Trophoblast cell (in vitro differentiated cells and primary cell): Measurements from ENCODE around the gene PHF21B.

Experiments used
- DNase-seq, 2 donors: peaks; one replicate each; pipeline ENCODE4 v3.0.0-alpha.2; 2016
- H2AFZ ChIP-seq: 2 replicates; pipeline ENCODE4 v1.6.1; 2013; ENCODE audit warnings: low read length, moderate library complexity, mild to moderate bottlenecking; ENCODE audit not compliant: insufficient read depth, poor library complexity
- H2AK5ac ChIP-seq: 2 replicates; pipeline ENCODE4 v1.6.1; 2013; ENCODE audit warnings: mild to moderate bottlenecking, low read length
- H2BK120ac ChIP-seq: 2 replicates; pipeline ENCODE4 v1.6.1; 2013; ENCODE audit warnings: low read length, mild to moderate bottlenecking, moderate library complexity; ENCODE audit not compliant: insufficient read depth, poor library complexity
- H2BK12ac ChIP-seq: 2 replicates; pipeline ENCODE4 v1.6.1; 2013; ENCODE audit warnings: mild to moderate bottlenecking, low read length, moderate library complexity
- H2BK5ac ChIP-seq: 2 replicates; pipeline ENCODE4 v1.6.1; 2013; ENCODE audit warnings: low read length, low read depth, moderate library complexity, mild to moderate bottlenecking; ENCODE audit not compliant: poor library complexity
- H3K14ac ChIP-seq: 2 replicates; pipeline ENCODE4 v1.6.1; 2013; ENCODE audit warnings: mild to moderate bottlenecking, low read length
- H3K18ac ChIP-seq: 2 replicates; pipeline ENCODE4 v1.6.1; 2013; ENCODE audit warnings: mild to moderate bottlenecking, low read length
- H3K23ac ChIP-seq: 2 replicates; pipeline ENCODE4 v1.6.1; 2013; ENCODE audit warnings: low read length
- H3K27ac ChIP-seq: 2 replicates; pipeline ENCODE4 v1.5.1; 2013; ENCODE audit warnings: low read depth, mild to moderate bottlenecking, inconsistent platforms, low read length, moderate library complexity
- H3K27me3 ChIP-seq: 2 replicates; pipeline ENCODE4 v1.6.1; 2013; ENCODE audit warnings: inconsistent platforms, mild to moderate bottlenecking, low read length, moderate library complexity; ENCODE audit not compliant: insufficient read depth
- H3K36me3 ChIP-seq, 2 experiments: 1 replicate in 1 of 2; 2 replicates in 1 of 2; pipeline ENCODE4 v1.6.1; 2013; ENCODE audit warnings: low read length in 2 of 2, mild to moderate bottlenecking in 2 of 2, moderate library complexity in 1 of 2; ENCODE audit not compliant: insufficient read depth in 2 of 2, control insufficient read depth in 1 of 2
- H3K4ac ChIP-seq: 2 replicates; pipeline ENCODE4 v1.6.1; 2013; ENCODE audit warnings: low read depth, mild to moderate bottlenecking, low read length, moderate library complexity
- H3K4me1 ChIP-seq, 2 experiments: 1 replicate in 1 of 2; 2 replicates in 1 of 2; pipeline ENCODE4 v1.6.1; 2013; ENCODE audit warnings: low read length in 2 of 2, mild to moderate bottlenecking in 2 of 2, moderate library complexity in 1 of 2; ENCODE audit not compliant: insufficient read depth in 2 of 2, control insufficient read depth in 1 of 2
- H3K4me2 ChIP-seq: 2 replicates; pipeline ENCODE4 v1.6.1; 2013; ENCODE audit warnings: inconsistent platforms, mild to moderate bottlenecking, low read length, moderate library complexity
- H3K4me3 ChIP-seq: 2 replicates; pipeline ENCODE4 v1.5.1; 2013; ENCODE audit warnings: mild to moderate bottlenecking, low read depth, low read length, inconsistent platforms
- H3K79me1 ChIP-seq: one replicate; pipeline ENCODE4 v1.6.1; 2013; ENCODE audit warnings: low read length
- H3K79me2 ChIP-seq: 2 replicates; pipeline ENCODE4 v1.6.1; 2013; ENCODE audit warnings: low read length, mild to moderate bottlenecking; ENCODE audit not compliant: control insufficient read depth, insufficient read depth, poor library complexity
- H3K9ac ChIP-seq: 2 replicates; pipeline ENCODE4 v1.6.1; 2013; ENCODE audit warnings: mild to moderate bottlenecking, low read length
- H3K9me3 ChIP-seq: 2 replicates; pipeline ENCODE4 v1.6.1; 2013; ENCODE audit warnings: low read depth, mild to moderate bottlenecking, control low read depth, inconsistent platforms, low read length; ENCODE audit not compliant: insufficient read depth
- H4K12ac ChIP-seq: 2 replicates; pipeline ENCODE4 v1.6.1; 2013; ENCODE audit warnings: low read depth, mild to moderate bottlenecking, low read length, moderate library complexity
- H4K8ac ChIP-seq: 2 replicates; pipeline ENCODE4 v1.6.1; 2013; ENCODE audit warnings: low read depth, mild to moderate bottlenecking, low read length, moderate library complexity
- H4K91ac ChIP-seq: one replicate; pipeline ENCODE4 v1.6.1; 2013; ENCODE audit warnings: low read depth, mild to moderate bottlenecking, low read length, moderate library complexity
- WGBS: extraction: QIAGEN DNeasy Blood & Tissue Kit; methylation state at CpG from one replicate; pipeline ENCODE4 v1.1.7; 2013; ENCODE audit warnings: missing lambda C conversion rate; ENCODE audit not compliant: insufficient read length, insufficient coverage; ENCODE audit errors: extremely low coverage; 5-methylcytosine and 5-hydroxymethylcytosine counted together

Gene PHF21B

GRCh38 chr22:44983878-44984482, 25.8 kb downstream of the PHF21B start:
- Histone ChIP-seq H2BK5ac (no peak overlapping the region), H4K8ac (no peak overlapping the region), H3K4me3 (no peak overlapping the region), H3K23ac (no peak overlapping the region), H3K14ac (no peak overlapping the region), H3K27ac (no peak overlapping the region), H2BK12ac (no peak overlapping the region), H3K9ac (no peak overlapping the region), H3K18ac (no peak overlapping the region), H3K36me3 (peaks cover 0 to 3% of the 10 kb centered on the region in 2 experiments), H2BK120ac (no peak overlapping the region), H3K27me3 (no peaks in the 10 kb centered on the region), H4K12ac (no peak overlapping the region), H3K79me2 (no peaks in the 10 kb centered on the region), H3K4me2 (no peak overlapping the region), H3K4ac (no peak overlapping the region), H3K4me1 (no peaks in the 10 kb centered on the region), H2AFZ (no peak overlapping the region), H2AK5ac (no peak overlapping the region), H3K79me1 (no peaks in the 10 kb centered on the region), H3K9me3 (peaks cover 8% of the 10 kb centered on the region), H4K91ac (no peak overlapping the region)
- WGBS = no CpG with 5 or more reads among the region's 4 CpGs
- DNase-seq = no peak

- no peaks in the 10 kb centered on the region for H3K79me2 ChIP-seq
Measured at GRCh38 chr22:44982445-44982844, 27.4 kb downstream of the PHF21B start.

GRCh38 chr22:44981857-44982256, 27.9 kb downstream of the PHF21B start:
- no peak for DNase-seq
- H3K4me3 ChIP-seq = no peak overlapping the region
- no peak overlapping the region for H3K4me2 ChIP-seq
- H3K14ac ChIP-seq = no peak overlapping the region
- H2AFZ ChIP-seq = no peak overlapping the region
- H3K23ac ChIP-seq = no peak overlapping the region
- no peak overlapping the region for H3K18ac ChIP-seq
- no peak overlapping the region for H4K8ac ChIP-seq
- H4K91ac ChIP-seq = no peak overlapping the region
- H3K9ac ChIP-seq = no peak overlapping the region
- WGBS = no CpG with 5 or more reads among the region's 11 CpGs
- H3K36me3 ChIP-seq = peaks cover 0 to 3% of the 10 kb centered on the region in 2 experiments
- no peak overlapping the region for H3K4ac ChIP-seq
- no peaks in the 10 kb centered on the region for H3K4me1 ChIP-seq
- H3K79me2 ChIP-seq = no peaks in the 10 kb centered on the region
- no peak overlapping the region for H4K12ac ChIP-seq
- H2AK5ac ChIP-seq = no peak overlapping the region
- no peak overlapping the region for H3K27ac ChIP-seq
- no peak overlapping the region for H2BK12ac ChIP-seq
- H2BK120ac ChIP-seq = no peak overlapping the region
- H3K79me1 ChIP-seq = no peaks in the 10 kb centered on the region
- H3K27me3 ChIP-seq = no peaks in the 10 kb centered on the region
- peaks cover 8% of the 10 kb centered on the region for H3K9me3 ChIP-seq
- H2BK5ac ChIP-seq = no peak overlapping the region

More at GRCh38 chr22:44982445-44982844, 27.4 kb downstream of the PHF21B start:
- no peak overlapping the region for H4K8ac ChIP-seq
- peaks cover 8% of the 10 kb centered on the region for H3K9me3 ChIP-seq
- no peak for DNase-seq
- H3K36me3 ChIP-seq = peaks cover 0 to 3% of the 10 kb centered on the region in 2 experiments
- no peaks in the 10 kb centered on the region for H3K27me3 ChIP-seq
- no peaks in the 10 kb centered on the region for H3K4me1 ChIP-seq
- H3K23ac ChIP-seq = no peak overlapping the region
- no peaks in the 10 kb centered on the region for H3K79me1 ChIP-seq
- H3K9ac ChIP-seq = no peak overlapping the region
- H4K91ac ChIP-seq = no peak overlapping the region
- H2AK5ac ChIP-seq = no peak overlapping the region
- no peak overlapping the region for H4K12ac ChIP-seq
- no peak overlapping the region for H3K14ac ChIP-seq
- H2AFZ ChIP-seq = no peak overlapping the region
- H3K18ac ChIP-seq = no peak overlapping the region
- H3K4ac ChIP-seq = no peak overlapping the region
- no peak overlapping the region for H3K4me3 ChIP-seq
- WGBS = no CpG with 5 or more reads among the region's 9 CpGs
- H2BK12ac ChIP-seq = no peak overlapping the region
- no peak overlapping the region for H3K4me2 ChIP-seq
- H3K27ac ChIP-seq = no peak overlapping the region
- H2BK5ac ChIP-seq = no peak overlapping the region
- no peak overlapping the region for H2BK120ac ChIP-seq

GRCh38 chr22:44979154-44979553, 30.7 kb downstream of the PHF21B start:
- H3K27me3 ChIP-seq = no peaks in the 10 kb centered on the region
- H3K9ac ChIP-seq = no peak overlapping the region
- H3K79me1 ChIP-seq = no peaks in the 10 kb centered on the region
- H3K18ac ChIP-seq = no peak overlapping the region
- H3K4me3 ChIP-seq = no peak overlapping the region
- H3K27ac ChIP-seq = no peak overlapping the region
- no CpG with 5 or more reads among the region's 6 CpGs for WGBS
- H2AK5ac ChIP-seq = no peak overlapping the region
- no peak overlapping the region for H2AFZ ChIP-seq
- DNase-seq = no peak
- no peaks in the 10 kb centered on the region for H3K4me1 ChIP-seq
- H4K12ac ChIP-seq = no peak overlapping the region
- H3K14ac ChIP-seq = no peak overlapping the region
- no peak overlapping the region for H2BK12ac ChIP-seq
- H3K4ac ChIP-seq = no peak overlapping the region
- no peak overlapping the region for H4K8ac ChIP-seq
- no peak overlapping the region for H4K91ac ChIP-seq
- no peaks in the 10 kb centered on the region for H3K79me2 ChIP-seq
- H3K23ac ChIP-seq = no peak overlapping the region
- H3K36me3 ChIP-seq = no peaks in the 10 kb centered on the region
- H3K9me3 ChIP-seq = peaks cover 2% of the 10 kb centered on the region
- H2BK120ac ChIP-seq = no peak overlapping the region
- no peak overlapping the region for H2BK5ac ChIP-seq
- H3K4me2 ChIP-seq = no peak overlapping the region
